ENCODE data around the gene TMC8. TPM values are rescaled to one million over a fixed set of nuclear protein-coding genes. Genes with fewer than 3 reads are reported as not detected.
"Not testable (repeated sequence)": the region's sequence is repeated elsewhere in the genome, so short reads cannot be mapped to it uniquely, and the experiment has no call there.

The TMC8 gene
- total RNA-seq, 1 donor from 2014 or later, result 8.4 TPM

DNA sequence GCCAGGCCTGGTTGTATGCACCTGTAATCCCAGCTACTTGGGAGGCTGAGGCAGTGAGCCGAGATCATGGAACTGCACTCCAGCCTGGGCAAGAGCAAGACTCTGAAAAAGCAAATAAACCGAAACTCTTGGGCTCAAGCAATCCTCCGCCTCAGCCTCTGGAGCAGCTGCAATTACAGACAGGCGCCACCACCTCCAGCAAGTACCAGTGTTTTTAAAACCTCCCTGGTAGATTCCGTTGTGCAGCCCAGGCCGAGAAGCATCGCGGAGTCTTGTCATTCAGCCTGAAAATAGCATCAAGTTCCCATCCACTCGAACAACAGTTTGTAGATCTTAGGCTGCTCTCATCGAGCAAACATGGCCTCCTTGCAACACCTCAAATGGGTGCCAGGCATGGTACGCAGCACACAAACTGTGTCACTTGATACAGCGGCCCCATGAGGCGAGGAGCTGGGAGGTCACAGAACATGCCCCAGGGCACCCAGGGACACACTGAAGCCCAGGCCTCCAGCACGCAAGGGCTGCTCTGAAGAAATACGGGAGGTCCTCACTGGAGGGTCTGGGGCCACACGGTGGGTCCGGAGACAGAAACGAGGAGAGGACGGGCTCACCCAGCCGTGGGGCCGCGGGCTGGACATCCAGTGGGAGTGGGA is 20.1 kb upstream of the TMC8 start:
- DNase-seq (ENCODE audit: low spot score), result no peak

DNA sequence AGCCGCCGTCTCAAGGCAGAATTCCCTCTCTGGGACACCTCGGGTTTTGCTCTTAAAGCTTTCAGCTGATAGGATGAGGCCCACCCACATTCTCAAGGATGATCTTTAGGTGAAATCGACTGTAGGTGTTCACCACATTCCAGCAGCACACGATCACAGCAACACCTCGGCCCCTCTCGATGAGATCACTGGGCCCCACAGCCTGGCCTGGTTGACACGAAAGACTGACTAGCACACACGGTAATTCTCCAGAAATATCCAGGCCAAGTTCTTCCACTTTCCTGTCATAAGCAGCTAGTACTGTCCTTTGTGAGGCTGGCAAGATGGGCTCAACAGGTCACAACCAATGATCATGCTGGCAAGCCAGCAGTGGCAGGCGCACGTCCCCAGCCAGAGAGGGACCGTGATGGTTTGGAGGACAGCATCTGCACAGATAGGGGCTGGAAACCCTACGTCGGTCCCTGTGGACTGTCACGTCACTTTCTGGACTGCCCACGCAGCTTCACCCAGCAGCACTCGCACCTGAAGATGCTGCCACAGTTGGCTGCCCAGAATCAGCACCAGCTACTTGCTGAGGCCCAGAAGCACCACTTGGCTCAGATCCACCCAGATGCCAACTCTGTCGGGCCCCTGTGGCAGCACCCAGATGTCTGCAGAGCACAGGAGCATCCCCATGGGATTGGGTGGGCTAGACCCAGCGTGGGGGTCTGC is 19.4 kb upstream of the TMC8 start:
- DNase-seq (ENCODE audit: low spot score), result no peak

DNA sequence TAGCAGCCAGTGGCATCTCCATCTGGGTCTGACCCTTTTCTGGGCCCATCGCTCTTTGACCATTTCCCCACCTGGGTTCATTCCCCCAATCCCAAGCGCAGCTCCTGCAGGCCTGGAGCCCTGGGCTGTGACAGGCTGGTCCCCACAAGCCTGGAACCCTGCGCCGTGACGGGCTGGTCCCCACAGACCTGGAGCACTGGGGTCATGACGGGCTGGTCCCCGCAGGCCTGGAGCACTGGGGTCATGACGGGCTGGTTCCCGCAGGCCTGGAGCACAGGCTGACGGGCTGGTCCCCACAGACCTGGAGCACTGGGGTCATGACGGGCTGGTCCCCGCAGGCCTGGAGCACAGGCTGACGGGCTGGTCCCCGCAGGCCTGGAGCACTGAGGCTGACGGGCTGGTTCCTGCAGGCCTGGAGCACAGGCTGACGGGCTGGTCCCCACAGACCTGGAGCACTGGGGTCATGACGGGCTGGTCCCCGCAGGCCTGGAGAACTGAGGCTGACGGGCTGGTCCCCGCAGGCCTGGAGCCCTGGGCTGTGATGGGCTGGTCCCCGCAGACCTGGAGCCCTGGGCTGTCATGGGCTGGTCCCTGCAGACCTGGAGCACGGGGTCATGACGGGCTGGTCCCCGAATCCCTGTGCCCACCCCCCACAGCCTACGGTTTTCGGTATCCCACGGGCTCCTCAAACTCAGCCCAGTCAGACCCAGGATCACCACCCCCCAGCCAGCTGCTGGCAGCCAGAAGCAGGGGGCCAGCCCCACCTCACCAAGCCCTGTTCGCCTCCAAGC is 18.6 kb upstream of the TMC8 start:
- DNase-seq (ENCODE audit: low spot score), result no peak

DNA sequence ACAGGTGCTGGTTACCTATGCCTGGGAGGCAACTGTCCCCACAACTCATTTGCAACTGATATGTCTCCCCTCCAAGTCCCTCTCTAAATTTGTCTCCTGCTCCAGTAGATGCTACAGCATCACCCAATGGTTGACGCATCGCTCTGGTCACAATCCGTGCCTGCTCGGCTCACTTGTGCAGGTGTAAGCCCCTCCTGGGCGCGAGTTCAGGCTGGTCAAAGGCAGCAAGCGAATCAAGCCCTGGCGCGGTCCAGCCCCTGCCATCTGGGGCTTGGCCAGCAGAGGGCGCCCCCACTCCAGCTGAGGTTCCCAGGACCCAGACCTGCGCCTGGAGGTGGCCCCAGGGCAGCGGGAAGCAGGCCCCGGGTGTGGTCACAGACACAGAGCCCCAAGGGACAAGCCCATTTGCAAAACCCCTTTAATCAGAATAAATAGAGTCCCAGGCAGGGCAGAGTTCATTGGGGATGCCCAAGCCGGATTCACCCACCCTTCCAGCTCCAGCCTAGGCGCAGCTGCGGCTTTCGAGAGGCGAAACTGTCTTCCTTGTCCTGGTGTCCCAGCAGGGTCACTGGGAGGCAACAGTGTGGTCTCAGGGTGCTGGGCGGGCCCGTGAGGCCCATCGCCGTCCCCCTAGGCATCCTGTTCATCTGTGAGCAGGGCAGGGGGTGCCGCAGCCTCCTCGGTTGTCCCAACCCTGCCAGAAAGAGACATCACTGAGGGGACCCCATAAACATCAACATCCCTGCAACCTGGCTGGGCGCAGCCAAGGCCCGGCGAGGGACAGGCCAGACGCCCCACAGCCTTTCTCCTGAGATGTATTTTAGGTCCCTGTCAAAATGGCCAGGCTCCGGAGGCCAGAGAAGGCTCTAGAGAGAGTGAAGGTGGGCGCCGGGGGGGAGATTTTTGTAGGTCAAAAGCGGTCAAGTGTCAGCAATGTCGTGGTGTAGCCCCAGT is 17.8 kb upstream of the TMC8 start:
- DNase-seq (ENCODE audit: low spot score), result no peak

DNA sequence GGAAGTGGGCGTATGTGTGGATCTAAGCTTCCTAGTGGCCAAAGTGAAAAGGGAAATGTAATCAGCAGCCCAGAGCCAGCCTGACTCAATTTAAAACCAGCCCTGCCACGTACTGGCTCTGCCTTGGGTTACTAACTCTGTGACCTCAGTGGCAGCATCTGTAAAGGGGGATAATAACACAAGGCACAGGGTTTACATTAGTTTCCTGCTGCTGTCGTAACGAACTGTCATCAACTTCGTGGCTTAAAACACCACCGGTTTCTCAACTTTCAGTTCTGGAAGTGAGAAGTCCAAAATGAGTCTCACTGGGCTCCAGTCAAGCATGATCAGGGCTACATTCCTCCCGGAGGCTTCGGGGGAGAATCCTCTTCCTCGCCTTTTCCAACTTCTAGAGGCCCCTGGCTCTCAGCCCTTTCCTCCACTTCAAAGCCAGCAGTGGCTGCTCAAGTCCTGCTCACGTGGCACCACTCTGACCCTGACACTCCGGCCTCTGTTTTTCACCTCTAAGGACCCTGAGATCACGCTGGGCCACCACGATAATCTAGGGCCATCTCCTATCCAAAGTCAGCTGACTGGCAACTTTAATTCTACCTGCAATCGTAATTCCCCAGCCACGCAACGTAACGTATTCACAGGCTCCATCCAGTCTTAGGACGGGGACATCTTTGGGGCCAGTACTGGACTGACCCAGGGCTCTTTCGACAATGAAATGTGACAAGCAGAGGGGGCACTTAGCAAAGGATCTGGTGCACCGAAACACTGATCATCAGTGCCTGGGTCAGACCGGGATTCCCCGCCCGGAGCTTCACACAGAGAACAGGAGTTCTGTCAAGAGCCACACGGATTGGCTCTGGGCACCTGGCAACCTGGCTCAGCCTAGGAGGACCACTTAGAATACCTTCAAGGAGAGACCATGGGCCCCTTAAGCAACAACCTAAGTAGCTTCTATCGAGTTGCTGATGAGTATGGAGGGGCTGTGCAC is 16.5 kb upstream of the TMC8 start:
- DNase-seq (ENCODE audit: low spot score), result no peak

DNA sequence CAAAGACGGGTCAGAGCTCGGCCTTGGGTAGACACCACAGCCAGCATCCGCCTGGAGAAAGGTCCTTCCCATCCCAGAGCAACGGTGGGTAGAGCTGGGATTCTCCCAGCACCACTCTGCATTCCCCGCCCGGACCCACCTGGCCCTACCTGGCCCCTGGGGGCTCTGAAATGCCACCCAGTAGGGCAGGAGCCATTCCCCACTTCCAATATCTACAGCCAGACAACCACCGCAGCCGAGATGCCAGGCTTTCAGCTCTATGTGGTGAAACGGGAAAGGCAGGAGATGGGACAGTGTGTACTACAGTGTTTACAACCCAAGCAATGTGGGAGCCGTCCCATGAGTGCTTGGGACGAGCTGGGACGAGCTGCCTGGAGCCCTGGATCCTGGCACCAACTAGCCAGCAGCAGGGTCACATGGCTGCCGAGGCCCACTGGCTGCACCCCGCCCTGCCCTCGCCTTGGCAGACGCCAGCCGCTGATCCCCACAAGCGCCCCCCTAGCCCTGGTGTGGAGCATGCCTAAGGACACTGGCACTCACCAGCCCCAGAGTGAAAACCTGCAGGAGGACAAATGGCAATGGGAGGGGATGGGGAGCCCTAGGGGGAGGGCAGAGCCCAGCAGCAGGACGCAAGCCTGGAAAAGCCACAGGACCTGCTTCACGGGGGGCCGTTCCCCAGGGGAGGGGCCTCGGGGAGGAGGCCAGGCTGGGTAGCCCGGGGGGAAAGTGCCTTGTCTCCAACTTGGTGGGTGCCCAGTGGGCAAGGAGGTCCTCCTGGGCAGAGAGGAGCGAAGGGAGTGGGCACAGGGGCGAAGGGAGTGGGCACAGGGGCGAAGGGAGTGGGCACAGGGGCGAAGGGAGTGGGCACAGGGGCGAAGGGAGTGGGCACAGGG is 15.5 kb upstream of the TMC8 start:
- no peak for DNase-seq (ENCODE audit: low spot score)

DNA sequence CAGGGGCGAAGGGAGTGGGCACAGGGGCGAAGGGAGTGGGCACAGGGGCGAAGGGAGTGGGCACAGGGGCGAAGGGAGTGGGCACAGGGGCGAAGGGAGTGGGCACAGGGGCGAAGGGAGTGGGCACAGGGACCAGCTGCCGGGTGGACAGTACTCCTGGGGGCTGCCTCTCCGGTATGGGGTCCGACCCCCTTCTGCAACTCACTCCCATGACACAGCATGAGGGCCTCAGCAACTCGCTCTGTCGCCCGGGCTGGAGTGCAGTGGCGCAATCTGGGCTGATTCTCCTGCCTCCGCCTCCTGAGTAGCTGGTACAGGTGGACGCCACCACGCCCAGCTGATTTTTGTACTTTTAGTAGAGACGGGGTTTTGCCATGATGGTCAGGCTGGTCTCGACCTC is 14.8 kb upstream of the TMC8 start:
- not testable (repeated sequence) for DNase-seq (ENCODE audit: low spot score)

DNA sequence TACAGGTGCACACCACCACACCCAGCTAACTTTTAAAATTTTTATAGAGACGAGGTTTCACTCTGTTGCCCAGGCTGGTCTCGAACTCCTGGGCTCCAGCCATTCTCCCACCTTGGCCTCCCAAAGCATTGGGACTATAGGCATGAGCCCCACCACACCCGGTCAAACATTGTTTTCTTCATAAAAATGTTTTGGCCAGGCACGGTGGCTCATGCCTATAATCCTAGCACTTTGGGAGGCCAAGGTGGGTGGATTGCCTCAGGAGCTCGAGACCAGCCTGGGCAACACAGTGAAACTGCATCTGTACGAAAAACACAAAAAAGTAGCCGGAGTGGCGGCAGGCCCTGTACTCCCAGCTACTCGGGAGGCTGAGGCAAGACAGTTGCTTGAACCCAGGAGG is 14.2 kb upstream of the TMC8 start:
- no peak for DNase-seq (ENCODE audit: low spot score)

DNA sequence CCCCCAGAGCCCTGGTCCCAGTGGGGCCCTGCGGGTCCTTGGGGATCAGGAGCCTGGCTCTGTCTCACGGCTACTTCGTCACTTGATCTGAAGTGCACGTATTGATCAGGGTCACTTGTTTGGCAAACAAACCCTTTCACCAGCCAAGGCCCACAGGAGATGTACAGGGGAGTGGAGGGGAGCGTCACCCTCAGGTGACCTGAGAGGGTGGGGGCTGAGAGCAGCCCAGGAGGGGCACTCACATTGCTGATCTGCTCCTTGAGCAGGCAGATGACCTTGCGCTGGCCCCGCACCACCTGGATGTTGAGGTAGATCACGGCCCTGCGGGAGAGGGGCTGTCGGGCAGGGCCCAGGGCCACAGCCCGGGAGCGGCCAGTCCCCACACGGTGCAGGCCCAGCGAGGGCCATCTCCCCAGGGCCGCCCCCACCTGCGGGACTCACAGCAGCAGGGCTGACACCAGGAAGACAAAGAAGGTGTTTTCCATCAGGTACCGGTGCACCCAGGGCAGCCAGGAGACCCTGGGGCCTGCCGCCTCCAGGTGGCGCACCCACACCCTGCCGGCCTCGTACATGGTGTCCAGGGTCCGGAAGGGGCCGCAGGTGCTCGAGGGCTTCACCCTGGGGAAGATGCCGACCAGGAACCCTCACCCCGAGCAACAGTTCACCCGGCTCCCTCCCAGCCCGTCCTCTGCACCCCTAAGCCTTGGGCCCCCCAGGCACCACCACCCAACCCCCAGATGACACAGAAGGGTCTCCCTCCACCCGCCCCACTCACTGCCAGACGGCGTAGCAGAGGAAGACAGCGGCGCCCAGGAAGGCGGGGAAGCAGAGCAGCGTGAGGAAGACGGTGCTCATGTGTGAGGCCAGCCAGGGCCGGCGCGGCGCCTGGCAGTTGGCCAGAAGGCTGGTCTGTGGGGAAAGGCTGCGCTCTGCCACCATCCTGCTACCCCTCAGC is 13.3 kb upstream of the TMC8 start:
- DNase-seq (ENCODE audit: low spot score), result no peak

DNA sequence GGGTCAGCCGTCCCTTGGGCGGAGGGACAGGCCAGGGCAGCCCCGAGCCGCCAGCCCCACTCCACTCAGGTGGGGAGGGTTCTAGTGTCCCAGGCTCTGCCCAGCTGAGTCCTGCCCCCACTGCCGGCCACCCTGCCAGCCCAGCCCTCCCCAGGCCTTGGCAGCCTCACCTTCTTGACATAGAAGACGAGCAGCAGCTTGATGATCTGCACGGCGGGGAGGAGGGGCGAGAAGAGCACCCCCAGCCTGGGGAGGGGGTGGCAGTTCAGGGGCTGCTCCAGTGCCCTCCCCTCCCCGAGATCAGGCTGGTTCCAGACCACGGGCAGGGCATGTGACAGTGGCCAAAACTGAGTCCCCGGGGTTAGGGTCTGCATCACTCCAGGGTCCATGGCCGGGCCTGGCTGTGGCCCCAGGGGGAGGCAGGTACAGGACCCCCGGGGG is 11.8 kb upstream of the TMC8 start:
- no peak for DNase-seq (ENCODE audit: low spot score)

DNA sequence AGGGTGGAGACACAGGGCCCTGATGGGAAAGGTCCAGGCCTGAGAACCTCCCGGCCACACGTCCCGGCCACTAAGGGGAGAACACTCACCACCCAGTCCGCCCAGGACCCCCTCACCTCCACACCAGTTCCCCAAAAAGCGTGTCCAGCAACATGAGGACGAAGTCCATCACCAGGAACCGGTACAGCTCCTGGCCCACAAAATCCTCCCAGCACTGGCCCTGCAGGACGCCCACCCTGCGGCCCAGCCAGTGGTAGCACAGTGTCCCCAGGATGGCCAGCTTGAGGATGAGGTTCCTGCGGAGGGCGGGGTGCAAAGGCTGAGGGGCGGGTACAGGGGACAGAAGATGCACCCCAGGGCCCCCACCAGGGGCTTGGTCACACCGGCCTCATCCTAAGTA is 10.0 kb upstream of the TMC8 start:
- DNase-seq (ENCODE audit: low spot score), result no peak

DNA sequence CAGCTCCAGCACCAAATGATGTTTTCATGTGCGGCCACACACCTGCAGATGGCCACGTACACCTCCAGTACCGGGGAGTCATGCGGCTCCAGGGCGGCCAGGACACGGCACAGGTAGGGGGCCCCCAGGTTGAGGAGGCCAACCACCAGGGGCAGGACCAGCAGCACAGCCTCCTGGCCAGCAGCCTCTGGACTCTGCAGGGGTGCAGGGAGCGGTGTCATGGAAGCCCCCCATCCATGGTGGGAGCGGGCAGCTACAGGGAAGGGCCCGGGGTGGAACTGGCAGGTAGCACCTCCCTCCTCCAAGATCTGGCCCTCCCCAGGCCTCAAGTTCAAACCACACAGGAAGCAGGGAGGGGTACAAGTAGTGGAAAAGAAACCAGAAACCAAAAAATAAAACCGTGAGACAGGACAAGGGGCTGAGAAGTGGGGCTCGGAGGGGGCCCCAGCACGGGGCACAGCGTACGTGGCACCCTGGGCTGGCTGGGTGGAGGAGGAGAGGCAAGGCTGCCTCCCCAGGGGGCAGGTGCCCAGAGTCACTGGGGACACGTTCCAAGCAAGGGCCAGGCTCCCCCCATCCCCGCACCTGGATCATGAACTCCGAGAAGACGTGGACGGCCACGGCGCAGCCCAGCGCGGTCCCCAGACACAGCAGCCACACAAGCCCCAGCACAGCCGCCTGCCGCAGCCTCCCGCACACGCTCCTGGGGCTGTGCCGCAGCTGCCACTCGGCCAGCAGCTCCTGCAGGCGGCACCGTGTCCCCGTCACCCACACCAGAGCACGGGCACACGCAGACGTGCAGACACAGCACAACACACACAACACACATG is 9.4 kb upstream of the TMC8 start:
- DNase-seq (ENCODE audit: low spot score), result no peak

DNA sequence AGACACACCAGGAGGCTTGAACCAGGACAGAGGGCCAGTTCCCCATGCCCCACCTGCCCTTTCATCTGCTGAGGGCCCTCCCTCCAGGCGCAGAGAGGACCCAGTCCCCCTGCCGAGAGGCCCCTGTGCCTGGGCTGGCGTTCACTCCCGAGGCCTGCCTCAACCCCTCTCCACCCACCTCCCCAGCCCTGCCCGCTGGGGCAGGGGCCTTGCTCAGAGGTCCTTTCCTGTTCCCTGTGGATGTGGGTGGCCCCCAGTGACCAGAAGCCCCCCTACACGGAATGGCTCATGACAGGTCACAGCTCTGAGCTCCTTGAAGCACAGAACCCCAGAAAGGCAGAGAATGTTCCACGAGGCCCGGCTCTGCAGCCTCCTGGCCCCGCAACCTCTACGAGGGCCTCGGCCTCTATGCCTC is 8.8 kb upstream of the TMC8 start:
- no peak for DNase-seq (ENCODE audit: low spot score)

DNA sequence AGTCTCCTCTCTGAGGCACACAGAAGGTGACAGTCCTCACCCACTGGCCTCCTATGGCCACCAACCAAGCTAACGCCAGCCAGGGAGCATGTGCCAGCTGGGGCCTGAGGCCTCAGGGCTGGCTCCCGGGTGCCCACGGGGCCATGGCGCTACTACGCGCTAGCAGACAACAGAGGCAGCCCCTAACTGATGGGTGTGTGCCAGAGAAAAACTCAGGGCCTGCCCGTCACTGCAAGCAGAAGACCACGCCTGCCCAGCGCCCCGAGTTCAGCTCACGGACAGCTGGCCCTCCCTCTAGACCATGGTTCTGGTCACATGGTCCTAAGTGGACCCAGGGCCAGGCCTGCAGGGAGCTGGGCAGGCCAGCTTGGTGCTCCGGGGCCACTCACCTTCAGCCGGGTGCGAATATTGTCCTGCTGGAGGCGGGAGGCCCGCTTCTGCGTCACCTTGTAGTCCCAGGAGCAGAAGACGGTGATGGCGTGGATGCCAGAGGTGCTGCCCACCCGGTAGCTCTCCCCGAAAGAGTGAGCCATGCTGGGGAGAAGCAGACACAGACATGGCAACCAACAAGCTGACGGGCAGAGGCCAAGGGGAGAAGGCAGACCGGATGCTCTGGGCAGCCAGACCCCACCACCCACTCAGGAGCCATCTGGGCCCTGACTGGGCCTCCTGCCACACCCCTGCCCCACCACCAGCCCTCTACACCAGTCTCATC is 8.2 kb upstream of the TMC8 start:
- no peak for DNase-seq (ENCODE audit: low spot score)

DNA sequence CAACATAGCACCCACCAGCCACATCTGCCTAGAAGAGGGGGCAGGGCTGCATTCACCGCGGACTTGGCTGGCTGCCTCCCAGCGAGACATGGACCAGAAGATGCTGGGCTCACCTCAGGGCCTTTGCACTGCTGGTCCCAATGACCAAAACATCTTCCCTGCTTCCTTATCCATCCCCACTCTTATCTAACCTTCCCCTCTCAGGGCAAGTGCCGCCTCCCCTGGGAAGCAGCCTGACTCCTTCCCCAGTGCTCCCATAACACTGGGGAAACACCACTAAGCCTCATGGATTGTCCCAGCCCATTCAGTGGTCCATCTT is 7.7 kb upstream of the TMC8 start:
- DNase-seq (ENCODE audit: low spot score), result no peak

DNA sequence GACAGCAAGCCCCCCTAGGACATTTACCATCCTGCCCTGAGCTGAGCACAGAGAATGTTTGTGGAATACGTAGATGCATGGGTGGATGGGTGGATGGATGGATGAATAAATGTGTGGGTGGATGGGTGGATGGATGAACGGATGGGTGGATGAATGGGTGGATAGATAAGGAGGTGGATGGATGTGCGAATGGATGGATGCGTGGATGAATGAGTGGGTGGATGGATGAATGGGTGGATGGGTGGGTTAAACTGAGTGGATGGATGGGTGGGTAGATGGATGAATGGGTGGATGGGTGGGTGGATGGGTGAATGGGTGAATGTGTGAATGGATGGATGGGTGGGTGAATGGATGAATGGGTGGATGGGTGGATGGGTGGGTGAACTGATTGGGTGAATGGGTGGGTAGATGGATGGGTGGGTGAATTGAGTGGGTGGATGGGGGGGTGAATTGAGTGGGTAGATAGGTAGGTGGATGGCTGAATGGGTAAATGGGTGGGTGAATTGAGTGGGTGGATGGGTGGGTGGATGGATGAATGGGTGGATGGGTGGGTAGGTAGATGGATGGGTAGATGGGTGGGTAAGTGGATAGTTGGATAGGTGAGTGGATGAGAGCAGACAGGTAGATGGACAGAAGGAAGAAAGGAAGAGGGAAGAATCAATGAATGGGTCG is 7.2 kb upstream of the TMC8 start:
- no peak for DNase-seq (ENCODE audit: low spot score)
